Measurements from ENCODE around the gene UBL5.

DNA sequence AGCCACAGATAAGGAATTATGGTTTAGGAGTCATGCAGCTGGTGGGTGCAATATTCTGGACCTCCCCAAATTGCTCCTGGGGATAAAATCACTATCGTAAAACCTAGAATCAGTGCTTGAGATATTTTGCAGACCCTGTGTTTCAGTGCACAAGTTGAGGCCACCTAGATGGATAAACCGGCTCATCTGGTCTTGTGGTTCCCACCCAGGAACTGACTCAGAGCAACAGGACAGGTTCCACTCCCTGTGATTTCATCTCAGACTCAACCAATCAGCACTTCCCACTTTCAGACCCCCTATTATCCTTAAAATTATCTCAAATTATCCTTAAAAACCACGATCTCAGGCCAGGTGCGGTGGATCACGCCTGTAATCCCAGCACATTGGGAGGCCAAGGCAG, 29.8 kb upstream of the UBL5 start:
- TF ChIP-seq POLR2AphosphoS5 (IDR thresholded peaks at IDR 0.05; ENCODE audit: low read depth) (no peak), SPI1 (IDR thresholded peaks at IDR 0.05; ENCODE audit: borderline replicate concordance, low read depth) (no peak), REST (IDR thresholded peaks at IDR 0.05; ENCODE audit: insufficient replicate concordance, low read depth) (no peak), GABPA (IDR thresholded peaks at IDR 0.05; ENCODE audit: low read depth) (no peak)
- TF ChIP-seq, protein P1, sequence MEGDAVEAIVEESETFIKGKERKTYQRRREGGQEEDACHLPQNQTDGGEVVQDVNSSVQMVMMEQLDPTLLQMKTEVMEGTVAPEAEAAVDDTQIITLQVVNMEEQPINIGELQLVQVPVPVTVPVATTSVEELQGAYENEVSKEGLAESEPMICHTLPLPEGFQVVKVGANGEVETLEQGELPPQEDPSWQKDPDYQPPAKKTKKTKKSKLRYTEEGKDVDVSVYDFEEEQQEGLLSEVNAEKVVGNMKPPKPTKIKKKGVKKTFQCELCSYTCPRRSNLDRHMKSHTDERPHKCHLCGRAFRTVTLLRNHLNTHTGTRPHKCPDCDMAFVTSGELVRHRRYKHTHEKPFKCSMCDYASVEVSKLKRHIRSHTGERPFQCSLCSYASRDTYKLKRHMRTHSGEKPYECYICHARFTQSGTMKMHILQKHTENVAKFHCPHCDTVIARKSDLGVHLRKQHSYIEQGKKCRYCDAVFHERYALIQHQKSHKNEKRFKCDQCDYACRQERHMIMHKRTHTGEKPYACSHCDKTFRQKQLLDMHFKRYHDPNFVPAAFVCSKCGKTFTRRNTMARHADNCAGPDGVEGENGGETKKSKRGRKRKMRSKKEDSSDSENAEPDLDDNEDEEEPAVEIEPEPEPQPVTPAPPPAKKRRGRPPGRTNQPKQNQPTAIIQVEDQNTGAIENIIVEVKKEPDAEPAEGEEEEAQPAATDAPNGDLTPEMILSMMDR (IDR thresholded peaks at IDR 0.05; ENCODE audit: insufficient read depth, low read length) = no peak
